Kasumi-1 (cell line): ENCODE measurements around the gene SLC6A6.
"Not testable (repeated sequence)": the region's sequence is repeated elsewhere in the genome, so short reads cannot be mapped to it uniquely, and the experiment has no call there.

ENCODE experiments used
- DNase-seq, 2 experiments: peaks; one replicate each; lab custom pipeline; 2025; lab: John Stamatoyannopoulos, UW

The SLC6A6 gene

GRCh38 chr3:14437705-14438104 lies 35.3 kb downstream of the SLC6A6 start:
- DNase-seq = not testable (repeated sequence)

DNA sequence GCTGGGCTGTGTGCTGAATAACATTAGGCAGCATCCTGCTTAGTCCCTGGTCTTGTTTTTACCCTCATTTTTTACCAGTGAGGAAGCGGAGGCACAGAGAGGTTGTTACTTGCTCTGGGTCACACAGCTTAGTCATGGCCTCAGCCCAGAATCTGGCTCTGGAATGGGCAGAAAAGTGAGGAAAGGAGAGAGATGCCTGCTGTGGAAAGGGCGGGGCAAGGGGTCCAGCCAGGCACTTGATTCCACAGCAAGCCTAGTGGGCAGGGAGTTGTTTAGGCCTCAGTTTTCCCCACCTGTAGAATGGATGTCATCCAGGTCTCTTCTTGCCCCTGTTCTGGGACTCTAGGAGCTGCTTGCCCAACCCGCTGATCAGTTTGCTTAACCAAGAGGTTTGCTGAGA lies 35.9 kb downstream of the SLC6A6 start:
- no peak for DNase-seq

DNA sequence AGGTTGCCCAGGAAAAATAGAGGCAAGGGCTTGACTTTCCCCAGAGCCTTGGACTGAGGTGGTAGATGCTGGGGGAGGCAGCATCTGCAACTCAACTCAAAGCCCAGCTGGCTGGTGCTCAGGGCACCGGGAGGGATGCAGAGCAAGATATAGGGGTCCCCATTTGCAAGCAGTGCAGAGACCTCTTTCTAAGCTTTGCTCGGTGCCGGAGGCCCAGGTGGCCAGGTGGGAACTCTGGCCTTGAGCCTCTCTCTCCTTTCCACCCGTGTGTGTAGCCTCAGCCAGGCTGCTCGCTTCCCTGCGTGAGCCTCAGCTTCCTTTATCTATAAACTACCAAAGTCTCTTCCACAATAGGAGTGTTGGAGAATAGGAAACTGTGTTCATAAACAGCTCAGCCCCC lies 36.5 kb downstream of the SLC6A6 start:
- no peak for DNase-seq

GRCh38 chr3:14439501-14440167 lies 37.2 kb downstream of the SLC6A6 start:
- DNase-seq = peak; percentile 84 to 86

- DNase-seq = peak in 1 of 2 experiments; percentile 21
These were observed 37.7 kb downstream of the SLC6A6 start for GRCh38 chr3:14440168-14440518.

GRCh38 chr3:14440531-14441239 lies 38.3 kb downstream of the SLC6A6 start:
- DNase-seq = no peak

GRCh38 chr3:14441240-14441919 lies 39.0 kb downstream of the SLC6A6 start:
- no peak for DNase-seq

- DNase-seq = no peak
These were observed 39.5 kb downstream of the SLC6A6 start for GRCh38 chr3:14441920-14442300.

DNA sequence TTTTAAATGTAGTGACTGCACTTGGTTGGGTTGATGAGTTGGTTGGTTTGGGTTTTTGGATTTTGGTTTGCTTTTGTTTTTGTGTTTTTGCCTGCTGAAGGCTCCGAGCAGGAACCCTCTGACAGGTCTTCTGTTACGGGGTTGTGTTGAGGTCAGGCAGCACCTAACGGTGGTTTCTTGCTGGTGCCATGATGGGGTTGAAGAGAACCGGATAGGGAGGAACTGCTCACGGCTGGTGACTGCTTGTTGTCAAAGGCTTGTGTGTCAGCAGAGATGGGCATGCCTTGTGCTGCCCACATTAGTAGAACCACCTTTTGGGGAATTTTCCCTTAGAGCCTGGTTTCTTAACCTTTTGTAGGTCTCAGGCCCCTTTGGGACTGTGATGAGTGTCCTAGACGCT lies 42.0 kb downstream of the SLC6A6 start:
- DNase-seq = no peak

DNA sequence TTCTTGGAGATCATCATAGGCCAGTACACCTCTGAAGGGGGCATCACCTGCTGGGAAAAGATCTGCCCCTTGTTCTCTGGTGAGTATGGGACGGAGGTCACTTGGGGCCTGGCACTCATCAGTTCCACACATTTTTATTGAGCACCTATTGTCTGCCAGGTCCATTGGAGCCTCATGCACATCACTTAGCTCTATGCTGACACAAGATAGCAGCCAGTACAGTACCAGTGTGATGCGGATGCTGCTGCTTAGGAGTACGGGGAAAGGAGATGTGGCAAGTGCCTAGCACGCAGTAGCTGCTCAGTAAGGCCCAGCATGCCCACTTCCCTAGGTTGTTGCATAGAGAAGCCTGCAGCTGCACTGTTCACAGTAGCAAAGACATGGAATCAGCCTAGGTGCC lies 43.4 kb downstream of the SLC6A6 start:
- no peak for DNase-seq

DNA sequence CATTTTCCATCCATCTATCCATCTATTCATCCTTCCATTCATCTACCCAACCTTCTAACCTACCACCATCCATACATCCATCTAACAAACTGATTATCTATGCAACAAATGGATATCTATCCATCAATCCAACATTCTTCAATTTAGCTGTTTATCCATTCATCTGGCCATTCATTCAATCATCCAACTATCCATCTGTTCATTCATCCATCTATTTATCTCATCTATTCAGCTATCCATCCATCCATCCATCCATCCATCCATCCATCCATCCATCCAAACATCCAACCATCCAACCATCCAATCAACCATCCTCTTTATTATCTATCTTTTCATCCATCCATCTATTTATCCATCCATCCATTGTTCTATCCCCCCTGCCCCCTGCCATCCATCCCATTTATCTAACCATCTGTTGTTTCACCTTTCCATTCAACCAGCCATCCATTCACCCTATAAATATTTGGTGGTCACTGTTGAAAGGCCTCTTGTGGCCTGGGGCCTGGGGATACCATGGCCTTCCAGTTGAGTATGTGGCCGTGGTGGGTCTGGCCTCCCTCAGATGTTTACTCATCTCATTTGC lies 44.7 kb downstream of the SLC6A6 start:
- no peak for DNase-seq

DNA sequence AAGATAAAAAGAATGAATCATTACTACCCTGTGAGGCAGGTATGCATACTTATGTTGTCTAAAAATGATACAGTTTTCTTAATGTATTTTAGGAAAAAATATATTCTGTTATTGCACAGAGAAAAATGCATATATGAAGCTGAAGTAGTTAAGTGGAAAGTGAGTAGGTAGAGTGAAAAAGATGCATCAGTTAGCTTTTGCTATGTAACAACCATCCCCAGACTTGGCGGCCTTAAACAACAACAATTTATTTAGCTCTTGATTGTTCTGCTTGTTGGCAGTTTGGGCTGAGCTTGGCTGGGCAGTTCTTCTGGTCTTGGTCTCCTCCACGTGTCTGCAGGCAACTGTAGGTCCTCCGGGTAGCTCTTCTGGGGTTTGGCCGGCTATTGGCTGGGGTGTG lies 45.7 kb downstream of the SLC6A6 start:
- DNase-seq = no peak

GRCh38 chr3:14448756-14449727 lies 46.6 kb downstream of the SLC6A6 start:
- no peak for DNase-seq

DNA sequence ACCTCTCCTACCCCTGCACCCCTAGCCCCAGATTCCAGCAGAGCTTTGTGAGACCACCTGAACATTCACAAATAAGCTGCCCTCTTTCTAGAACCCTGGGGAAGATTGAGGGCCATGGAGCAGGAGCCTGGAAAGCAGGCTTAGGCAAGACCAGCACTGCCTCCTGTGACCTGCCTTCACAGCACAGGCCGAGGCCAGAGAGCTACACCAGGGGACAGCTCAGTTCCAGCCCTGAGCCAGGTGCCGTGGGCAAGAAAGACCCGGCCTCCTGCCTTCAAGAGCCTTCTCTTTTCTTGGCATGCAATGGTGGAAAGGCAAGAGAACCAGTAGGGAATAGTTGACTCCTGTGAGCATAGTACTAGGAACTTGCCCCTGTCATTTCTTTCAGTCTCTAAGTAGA lies 48.1 kb downstream of the SLC6A6 start:
- DNase-seq = no peak

GRCh38 chr3:14450922-14451606 lies 48.7 kb downstream of the SLC6A6 start:
- DNase-seq = no peak

DNA sequence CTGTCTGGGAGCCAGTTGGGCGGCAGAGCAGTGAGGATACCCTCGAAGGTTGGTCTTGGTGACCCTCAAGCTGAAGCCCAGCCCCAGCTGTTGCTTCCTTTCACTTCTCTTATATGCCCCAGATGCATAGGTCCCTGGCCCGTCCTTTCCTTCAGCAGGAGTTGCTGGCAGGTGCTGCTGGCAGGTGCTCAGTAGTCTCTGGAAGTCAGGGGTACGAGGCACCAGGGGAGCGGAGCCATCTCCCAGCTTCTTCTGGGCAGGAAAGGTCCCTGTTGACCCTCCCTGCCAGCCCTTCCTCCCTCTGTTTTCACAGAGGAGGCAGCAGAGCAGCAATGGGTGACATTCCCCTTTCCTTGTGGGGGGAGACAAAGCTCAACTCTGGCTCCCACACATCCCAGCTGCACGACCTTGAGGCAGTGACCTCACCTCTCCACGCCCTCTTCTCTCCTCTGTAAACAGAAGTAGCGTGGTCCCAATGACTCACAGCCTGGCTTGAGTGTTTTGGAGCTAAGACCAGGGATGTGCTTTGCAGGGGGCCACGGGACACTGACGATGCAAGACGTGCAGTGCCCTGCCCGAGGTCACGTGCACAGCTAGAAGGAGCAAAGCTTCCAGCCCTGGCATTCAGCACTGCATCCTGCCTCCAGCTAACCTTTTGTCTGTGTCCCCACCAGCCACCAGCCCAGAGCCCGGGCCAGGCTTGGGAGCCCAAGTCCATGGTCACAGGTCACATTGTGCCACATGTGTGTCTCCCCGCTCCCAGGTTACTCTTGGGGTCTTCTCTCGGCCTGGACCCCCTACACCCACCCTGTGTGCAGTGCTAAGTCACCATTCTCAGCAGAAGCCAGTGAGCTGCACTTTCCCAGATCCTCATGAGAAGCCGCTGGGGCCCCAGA lies 49.7 kb downstream of the SLC6A6 start:
- no peak for DNase-seq

DNA sequence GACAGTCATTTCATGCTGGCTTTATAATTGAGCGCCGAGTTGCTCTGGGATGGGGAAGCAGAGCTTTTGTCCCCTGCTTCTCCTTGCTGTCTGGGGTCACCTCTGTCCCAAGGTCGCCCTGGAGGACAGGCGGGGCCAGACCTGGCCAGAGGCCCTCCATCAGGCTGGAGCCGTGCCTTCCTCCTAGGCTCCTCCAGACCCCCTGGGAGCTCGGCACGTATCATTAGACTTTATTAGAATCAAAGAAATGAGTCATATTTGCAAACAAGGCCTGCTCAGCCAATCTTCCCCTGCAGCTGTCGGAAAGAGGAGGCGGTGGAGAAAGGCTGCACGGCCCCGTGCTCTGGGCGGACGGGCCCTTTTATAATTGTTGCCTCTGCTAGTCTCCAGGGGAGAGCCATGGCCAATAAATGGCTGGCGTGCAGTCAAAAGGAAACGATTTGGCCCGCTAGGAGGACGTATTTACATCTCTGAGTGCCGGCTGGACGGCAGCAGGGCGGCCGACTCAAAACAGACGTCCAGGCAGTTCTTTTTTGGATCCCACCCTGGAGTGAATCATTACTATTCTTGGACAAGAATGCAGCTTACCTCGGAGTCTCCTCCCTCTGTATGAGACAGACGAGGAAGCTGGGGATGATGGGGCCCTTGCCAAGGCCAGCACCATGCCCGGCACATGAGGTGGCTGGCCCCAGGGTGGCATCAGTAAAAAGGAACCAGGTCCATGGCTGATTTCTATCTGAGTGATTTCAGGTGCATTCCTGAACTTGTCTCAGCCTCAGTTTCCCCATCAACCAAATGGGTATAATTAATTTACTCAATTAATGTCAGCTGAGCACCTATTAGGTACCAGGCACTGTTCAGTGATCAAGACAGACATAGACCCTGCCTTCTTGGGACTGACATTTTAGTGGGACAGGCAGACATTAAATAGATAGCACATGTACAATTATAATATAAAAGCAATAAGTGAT lies 50.6 kb downstream of the SLC6A6 start:
- no peak for DNase-seq

- DNase-seq = no peak
These were observed 51.7 kb downstream of the SLC6A6 start for GRCh38 chr3:14453876-14454638.
